SKM-1 treated with dmso at 0.1 percent for 144 hours (cell line): ENCODE results near the gene TRIM43.
"Not testable (repeated sequence)": the region's sequence is repeated elsewhere in the genome, so short reads cannot be mapped to it uniquely, and the experiment has no call there.

Source experiments
- DNase-seq: peaks from one replicate; lab custom pipeline; 2025; ENCODE audit not compliant: unreplicated experiment; lab: John Stamatoyannopoulos, UW

The TRIM43 gene

GRCh38 chr2:95641289-95641575 is 49.4 kb downstream of the TRIM43 start:
- not testable (repeated sequence) for DNase-seq

GRCh38 chr2:95641787-95642186 is 50.0 kb downstream of the TRIM43 start:
- DNase-seq, result not testable (repeated sequence)

GRCh38 chr2:95642360-95642759 is 50.6 kb downstream of the TRIM43 start:
- not testable (repeated sequence) for DNase-seq

GRCh38 chr2:95642951-95643350 is 51.1 kb downstream of the TRIM43 start:
- DNase-seq, result not testable (repeated sequence)

GRCh38 chr2:95645312-95645711 is 53.5 kb downstream of the TRIM43 start:
- not testable (repeated sequence) for DNase-seq

DNA sequence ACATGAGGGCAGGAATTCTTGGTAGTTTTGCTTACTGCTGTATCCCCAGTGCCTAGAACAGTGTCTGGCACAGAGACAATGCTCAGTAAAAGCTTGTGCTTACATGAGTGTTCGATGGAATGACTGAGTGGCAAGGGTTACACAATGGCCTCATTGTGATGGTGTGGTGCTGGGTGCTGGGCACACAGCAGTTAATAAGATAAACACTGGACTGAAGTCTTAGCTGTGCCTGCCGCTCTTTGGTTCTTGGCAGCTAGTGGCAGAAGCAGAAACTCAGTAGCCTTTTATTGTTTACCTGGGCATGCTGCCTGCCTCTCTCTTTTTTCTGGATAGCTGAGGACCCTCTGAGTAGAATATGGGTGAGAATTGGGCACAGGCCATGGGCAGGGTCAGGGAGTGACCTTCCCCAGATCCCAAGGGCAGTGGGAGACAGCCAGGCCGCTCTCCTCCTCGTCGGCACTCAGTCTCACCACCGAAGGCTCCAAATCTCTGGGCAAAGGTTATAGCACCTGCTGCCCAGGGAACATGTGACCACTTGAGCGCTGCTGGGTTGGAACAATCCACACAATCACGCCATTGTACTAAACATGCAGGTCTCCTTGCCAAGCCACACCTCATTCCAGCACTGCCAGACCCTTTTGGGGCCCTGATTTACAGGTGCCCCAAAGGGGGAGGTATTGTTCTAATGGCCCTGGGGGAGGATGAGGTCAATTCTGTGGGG is 54.6 kb downstream of the TRIM43 start:
- not testable (repeated sequence) for DNase-seq

- not testable (repeated sequence) for DNase-seq
Observed at GRCh38 chr2:95648894-95649544, 57.2 kb downstream of the TRIM43 start.
